DOHH2 (cell line): ENCODE data around the gene ARPC1B.

Source experiments
- H3F3A ChIP-seq: fragments of 200-600 bp; sonication (generic), shearing (Covaris generic); 2 replicates; pipeline ENCODE4 v1.6.0; 2016; ENCODE audit warnings: antibody characterized with exemption, mild to moderate bottlenecking; ENCODE audit not compliant: control insufficient read depth, insufficient read depth
- H3K27ac ChIP-seq: fragments of 200-600 bp; sonication (generic); 2 replicates; pipeline ENCODE4 v1.5.1; 2014; ENCODE audit warnings: low read depth, mild to moderate bottlenecking, low read length, moderate library complexity
- H3K27me3 ChIP-seq: fragments of 200-600 bp; sonication (generic); 2 replicates; pipeline ENCODE4 v1.6.1; 2014; ENCODE audit warnings: mild to moderate bottlenecking, low read length, mixed read lengths; ENCODE audit not compliant: control insufficient read depth
- H3K36me3 ChIP-seq: fragments of 200-600 bp; sonication (generic); 2 replicates; pipeline ENCODE4 v1.6.1; 2014; ENCODE audit warnings: mild to moderate bottlenecking, low read length, moderate library complexity, mixed read lengths; ENCODE audit not compliant: control insufficient read depth
- H3K4me1 ChIP-seq: fragments of 200-600 bp; sonication (generic); 2 replicates; pipeline ENCODE4 v1.6.1; 2014; ENCODE audit warnings: mild to moderate bottlenecking, low read length, mixed read lengths; ENCODE audit not compliant: control insufficient read depth
- H3K4me2 ChIP-seq: fragments of 200-600 bp; sonication (generic); 2 replicates; pipeline ENCODE4 v1.6.0; 2014; ENCODE audit warnings: mild to moderate bottlenecking, low read length, moderate library complexity
- H3K4me3 ChIP-seq: fragments of 200-600 bp; sonication (generic); 2 replicates; pipeline ENCODE4 v1.5.1; 2014; ENCODE audit warnings: mild to moderate bottlenecking, low read length, mixed read lengths
- H3K79me2 ChIP-seq: fragments of 200-600 bp; sonication (generic); 2 replicates; pipeline ENCODE4 v1.6.1; 2014; ENCODE audit warnings: mild to moderate bottlenecking, low read length, mixed read lengths; ENCODE audit not compliant: control insufficient read depth
- H3K9me2 ChIP-seq: fragments of 200-600 bp; sonication (generic); replicated peaks from 2 replicates; pipeline ENCODE4 v1.6.1; 2014; ENCODE audit warnings: mild to moderate bottlenecking, low read length, mixed read lengths; ENCODE audit not compliant: control insufficient read depth
- H3K9me3 ChIP-seq: fragments of 200-600 bp; sonication (generic); 2 replicates; pipeline ENCODE4 v1.6.1; 2014; ENCODE audit warnings: antibody characterized with exemption, low read length, mixed read lengths; ENCODE audit not compliant: control insufficient read depth, insufficient read depth
- H4K20me1 ChIP-seq: fragments of 200-600 bp; sonication (generic); 2 replicates; pipeline ENCODE4 v1.6.0; 2014; ENCODE audit warnings: low read depth, mild to moderate bottlenecking, antibody characterized with exemption, low read length, moderate library complexity; ENCODE audit not compliant: control insufficient read depth, insufficient read depth
- CTCF ChIP-seq: fragments of 200-600 bp; sonication (generic); IDR thresholded peaks from one replicate; pipeline ENCODE4 v1.5.1; 2014; ENCODE audit warnings: antibody characterized with exemption, mild to moderate bottlenecking, low read depth, low read length; ENCODE audit not compliant: poor library complexity, severe bottlenecking
- EZH2phosphoT487 ChIP-seq: fragments of 200-600 bp; sonication (generic); IDR thresholded peaks from 2 replicates; pipeline ENCODE4 v1.6.1; 2017; ENCODE audit warnings: borderline replicate concordance, mild to moderate bottlenecking, antibody characterized with exemption, low read length, moderate library complexity, mixed read lengths

Gene ARPC1B

GRCh38 chr7:99399597-99399996 lies 25.1 kb downstream of the ARPC1B start:
- Histone ChIP-seq H3K27ac (no peak overlapping the region), H3K79me2 (peaks cover 24% of the 10 kb centered on the region), H3K4me3 (no peak overlapping the region), H3K4me2 (no peak overlapping the region), H3K9me3 (no peaks in the 10 kb centered on the region), H3K27me3 (no peaks in the 10 kb centered on the region), H3K4me1 (no peaks in the 10 kb centered on the region), H3F3A (peaks cover 23% of the 10 kb centered on the region), H3K36me3 (peaks cover 91% of the 10 kb centered on the region), H4K20me1 (peaks cover 19% of the 10 kb centered on the region), H3K9me2 (no peaks in the 10 kb centered on the region)
- TF ChIP-seq EZH2phosphoT487 = no peak

GRCh38 chr7:99402854-99403253 lies 28.3 kb downstream of the ARPC1B start:
- H3K4me2 ChIP-seq = no peak overlapping the region
- peaks cover 27% of the 10 kb centered on the region for H4K20me1 ChIP-seq
- peaks cover 18% of the 10 kb centered on the region for H3K4me1 ChIP-seq
- H3K4me3 ChIP-seq = no peak overlapping the region
- H3F3A ChIP-seq = peaks cover 14% of the 10 kb centered on the region
- no peaks in the 10 kb centered on the region for H3K27me3 ChIP-seq
- no peaks in the 10 kb centered on the region for H3K9me3 ChIP-seq
- peaks cover 56% of the 10 kb centered on the region for H3K79me2 ChIP-seq
- no peaks in the 10 kb centered on the region for H3K9me2 ChIP-seq
- TF ChIP-seq EZH2phosphoT487 = no peak
- TF ChIP-seq CTCF = no peak
- H3K27ac ChIP-seq = no peak overlapping the region
- H3K36me3 ChIP-seq = peaks cover 90% of the 10 kb centered on the region

- H3K4me1 ChIP-seq = peaks cover 18% of the 10 kb centered on the region
- no peak overlapping the region for H3K4me2 ChIP-seq
- peaks cover 10% of the 10 kb centered on the region for H3F3A ChIP-seq
- H3K36me3 ChIP-seq = peaks cover 86% of the 10 kb centered on the region
- H3K27me3 ChIP-seq = no peaks in the 10 kb centered on the region
- TF ChIP-seq CTCF = no peak
- no peak for TF ChIP-seq EZH2phosphoT487
- no peaks in the 10 kb centered on the region for H3K9me3 ChIP-seq
- H3K9me2 ChIP-seq = no peaks in the 10 kb centered on the region
- no peak overlapping the region for H3K27ac ChIP-seq
- peaks cover 65% of the 10 kb centered on the region for H3K79me2 ChIP-seq
- peaks cover 26% of the 10 kb centered on the region for H4K20me1 ChIP-seq
- no peak overlapping the region for H3K4me3 ChIP-seq
These were observed 29.2 kb downstream of the ARPC1B start for GRCh38 chr7:99403764-99404163.

GRCh38 chr7:99404235-99404976 lies 29.9 kb downstream of the ARPC1B start:
- H3K4me3 ChIP-seq = no peak overlapping the region
- H3K9me3 ChIP-seq = no peaks in the 10 kb centered on the region
- H3K9me2 ChIP-seq = no peaks in the 10 kb centered on the region
- H3K4me2 ChIP-seq = no peak overlapping the region
- H3K27ac ChIP-seq = no peak overlapping the region
- no peak for TF ChIP-seq EZH2phosphoT487
- no peak for TF ChIP-seq CTCF
- no peaks in the 10 kb centered on the region for H3K27me3 ChIP-seq
- peaks cover 8% of the 10 kb centered on the region; the same call in 1 of the 2 replicates for H3F3A ChIP-seq
- H3K36me3 ChIP-seq = peaks cover 84% of the 10 kb centered on the region
- H3K79me2 ChIP-seq = peaks cover 72% of the 10 kb centered on the region
- H3K4me1 ChIP-seq = peaks cover 18% of the 10 kb centered on the region
- H4K20me1 ChIP-seq = peaks cover 21% of the 10 kb centered on the region
